GM19438 (cell line): ENCODE data around the gene RMI2.
"Not testable (repeated sequence)": the region's sequence is repeated elsewhere in the genome, so short reads cannot be mapped to it uniquely, and the experiment has no call there.

ENCODE experiments used
- ATAC-seq: cut with Tn5 transposase; IDR thresholded peaks from one replicate; pipeline ENCODE4 v1.9.1; 2021; ENCODE audit warnings: low read depth; ENCODE audit not compliant: unreplicated experiment

The RMI2 gene

DNA sequence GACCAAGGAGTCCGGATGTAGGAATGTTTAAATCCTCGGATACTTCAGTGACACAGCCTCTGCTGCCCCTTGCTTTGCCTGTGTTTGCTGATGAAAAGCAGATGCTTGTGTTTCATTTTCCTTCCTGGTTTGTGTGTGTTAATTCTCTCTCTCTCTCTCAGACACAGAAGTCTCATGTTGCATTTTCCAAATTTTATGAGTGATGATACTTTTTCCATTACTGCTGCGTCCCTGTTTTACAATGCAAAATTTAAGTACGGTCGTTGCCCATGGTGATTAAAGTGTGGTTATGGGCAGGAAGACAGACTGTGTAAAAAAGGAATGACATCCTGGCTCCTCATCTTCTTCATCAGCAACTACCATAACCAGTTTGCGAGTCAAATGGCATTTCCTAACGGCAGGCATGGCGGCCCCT, 5.7 kb downstream of the RMI2 start:
- no peak for ATAC-seq

DNA sequence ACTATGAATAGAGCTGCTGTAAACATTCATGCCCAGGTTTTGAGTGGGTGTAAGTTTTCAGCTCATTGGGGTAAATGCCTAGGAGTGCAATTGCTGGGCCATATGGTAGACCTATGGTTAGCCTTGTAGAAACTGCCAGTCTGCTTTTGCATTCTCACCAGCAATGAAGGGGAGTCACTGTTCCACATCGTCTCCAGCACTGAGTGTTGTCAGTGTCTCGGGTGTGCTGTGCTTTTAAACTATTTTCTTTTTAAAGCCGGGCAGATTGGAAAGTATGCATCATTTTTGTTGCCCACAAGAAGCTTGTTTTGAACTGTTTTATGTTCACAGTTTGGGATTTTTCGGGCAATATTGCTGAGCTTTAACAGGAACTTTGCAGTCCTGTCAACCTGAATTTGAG, 7.9 kb downstream of the RMI2 start:
- ATAC-seq = no peak

DNA sequence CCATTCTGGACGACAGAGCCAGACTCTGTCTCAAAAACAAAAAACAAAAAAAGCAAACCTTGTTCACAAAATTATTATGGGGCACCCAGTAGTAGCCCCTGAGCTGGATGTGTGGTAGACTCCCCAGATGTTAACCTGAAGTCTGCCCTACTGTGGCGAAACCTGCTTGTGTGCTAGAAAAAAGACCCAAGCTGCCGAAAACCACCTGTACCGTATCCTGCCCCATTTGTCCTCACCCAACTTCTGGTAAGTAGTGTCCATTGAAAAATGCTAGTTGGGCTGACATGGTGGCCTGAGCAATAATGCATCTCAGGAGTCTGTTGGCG, 9.1 kb downstream of the RMI2 start:
- ATAC-seq = peak; percentile 25

- ATAC-seq = peak; percentile 62
Measured at GRCh38 chr16:11354733-11355574, 9.7 kb downstream of the RMI2 start.

DNA sequence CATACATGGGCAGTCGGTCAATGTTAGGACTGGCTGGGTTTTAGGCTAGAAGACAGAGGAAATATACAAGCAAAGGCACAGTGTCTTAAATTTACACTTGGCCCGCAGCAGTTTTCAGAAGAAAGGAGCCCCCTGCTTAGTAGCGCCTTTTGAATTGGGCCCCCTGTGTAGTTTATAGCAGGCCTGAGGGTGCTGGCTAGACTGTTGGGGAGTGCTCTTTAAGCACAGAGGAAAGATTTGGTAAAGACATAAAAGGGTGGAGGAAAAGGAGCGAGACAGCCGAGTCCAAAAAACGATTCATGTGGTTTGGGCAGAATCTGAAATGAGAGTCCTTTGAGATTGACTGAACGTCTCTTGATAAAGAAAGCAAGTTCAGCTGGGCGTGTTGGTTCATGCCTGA, 10.6 kb downstream of the RMI2 start:
- no peak for ATAC-seq

DNA sequence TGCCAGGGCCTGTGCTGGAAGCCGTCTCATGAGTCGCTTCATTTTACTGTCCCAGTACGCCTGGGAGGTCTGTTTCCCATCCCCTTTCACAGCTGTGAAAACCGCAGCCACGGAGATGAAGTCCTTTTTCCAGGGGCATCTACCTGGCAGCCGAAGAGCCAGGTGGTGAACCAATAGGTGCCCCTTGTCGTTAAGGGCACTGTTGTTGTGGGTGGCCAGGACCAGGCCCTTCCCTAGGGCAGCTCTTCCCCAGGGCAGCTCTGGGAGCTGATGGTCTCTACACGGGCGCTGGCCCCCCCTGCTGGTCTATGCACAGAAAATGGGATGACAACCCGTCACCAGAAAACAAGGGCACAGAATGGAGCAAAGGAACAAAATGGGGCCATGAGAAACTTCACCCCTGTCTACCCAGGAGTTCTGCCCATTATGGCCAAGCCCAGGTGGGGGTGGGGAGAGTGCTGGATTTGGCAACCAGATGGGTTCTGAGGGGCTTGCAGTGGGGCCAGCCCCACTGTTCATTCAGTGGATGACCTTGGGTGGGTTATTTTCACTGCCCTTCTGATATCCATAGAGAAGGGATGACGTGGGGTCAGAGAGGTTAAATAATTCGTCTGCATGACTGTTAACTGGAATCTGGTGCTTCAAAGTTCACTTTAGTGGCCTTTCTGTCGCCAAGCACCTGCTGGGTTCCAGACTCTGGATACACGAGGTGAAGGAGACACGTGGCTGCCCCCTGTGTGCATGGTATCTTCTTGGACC, 11.5 kb downstream of the RMI2 start:
- ATAC-seq = no peak

DNA sequence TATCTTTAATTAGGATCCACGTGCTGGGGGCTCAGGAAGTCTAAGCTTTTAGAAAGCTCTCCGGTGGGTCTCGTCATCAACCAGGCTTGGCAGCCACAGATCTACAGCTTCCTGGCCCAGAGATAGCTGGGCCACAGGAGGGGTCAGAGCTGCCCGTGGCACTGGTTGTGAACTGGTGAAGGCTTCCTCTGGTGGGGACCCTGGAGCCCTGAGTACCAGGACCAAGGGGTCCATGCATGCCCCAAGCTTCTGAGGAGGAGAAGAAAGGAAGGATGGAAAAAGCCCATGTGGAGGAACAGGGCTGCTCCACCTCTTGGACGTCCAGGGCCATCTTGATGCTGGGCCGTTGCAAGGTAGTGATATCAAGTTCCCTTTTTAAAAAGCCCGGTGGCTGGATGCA, 13.3 kb downstream of the RMI2 start:
- ATAC-seq = no peak

DNA sequence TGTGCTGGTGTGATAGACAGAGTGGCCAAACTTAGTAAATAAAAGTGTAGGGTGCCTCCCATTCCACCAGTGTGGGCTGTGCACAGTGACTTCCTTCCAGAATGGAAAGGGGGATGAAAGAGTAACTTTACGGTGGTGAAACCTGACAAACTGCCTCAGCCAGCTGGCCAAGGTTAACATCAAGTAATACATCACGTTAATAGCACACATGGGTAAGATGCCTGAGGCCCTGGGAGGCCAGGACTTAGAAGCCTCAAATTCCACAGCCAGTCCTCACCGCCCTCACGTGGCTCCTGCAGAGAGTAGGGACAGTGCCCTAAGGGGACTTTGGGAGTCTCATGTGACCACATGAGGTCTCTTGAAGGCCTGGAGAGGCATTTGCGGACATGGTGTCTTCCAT, 14.1 kb downstream of the RMI2 start:
- ATAC-seq = no peak

- ATAC-seq = no peak
Measured at GRCh38 chr16:11360641-11361373, 15.5 kb downstream of the RMI2 start.

- peak; percentile 61 for ATAC-seq
Measured at GRCh38 chr16:11361701-11362451, 16.6 kb downstream of the RMI2 start.

DNA sequence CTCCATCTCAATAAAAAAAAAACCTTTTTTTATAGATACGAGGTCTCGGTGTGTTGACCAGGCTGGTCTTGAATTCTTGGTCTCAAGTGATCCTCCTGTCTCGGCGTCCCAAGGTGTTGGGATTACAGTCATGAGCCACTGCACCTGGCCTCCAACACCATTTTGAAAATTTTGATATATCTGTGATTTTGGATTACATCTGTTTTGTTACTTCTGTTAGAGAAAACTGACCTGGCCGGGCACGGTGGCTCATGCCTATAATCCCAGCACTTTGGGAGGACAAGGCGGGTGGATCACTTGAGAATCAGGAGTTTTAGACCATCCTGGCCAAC, 18.6 kb downstream of the RMI2 start:
- ATAC-seq = no peak

- no peak for ATAC-seq
Measured at GRCh38 chr16:11367483-11367906, 22.2 kb downstream of the RMI2 start.

GRCh38 chr16:11370084-11370931, 25.0 kb downstream of the RMI2 start:
- ATAC-seq = no peak

DNA sequence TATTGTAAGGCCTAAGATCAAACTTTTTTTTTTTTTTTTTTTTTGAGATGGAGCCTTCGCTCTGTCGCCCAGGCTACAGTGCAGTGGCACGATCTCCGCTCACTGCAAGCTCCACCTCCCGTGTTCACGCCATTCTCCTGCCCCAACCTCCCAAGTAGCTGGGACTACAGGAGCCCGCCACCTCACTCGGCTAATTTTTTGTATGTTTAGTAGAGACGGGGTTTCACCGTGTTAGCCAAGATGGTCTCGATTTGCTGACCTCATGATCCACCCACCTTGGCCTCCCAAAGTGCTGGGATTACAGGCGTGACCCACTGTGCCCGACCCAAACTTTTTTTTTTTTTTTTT, 25.6 kb downstream of the RMI2 start:
- ATAC-seq = not testable (repeated sequence)

GRCh38 chr16:11372073-11372828, 27.0 kb downstream of the RMI2 start:
- ATAC-seq = no peak

GRCh38 chr16:11372829-11373306, 27.6 kb downstream of the RMI2 start:
- ATAC-seq = no peak

- no peak for ATAC-seq
Measured at GRCh38 chr16:11374255-11374654, 29.0 kb downstream of the RMI2 start.

- ATAC-seq = no peak
Measured at GRCh38 chr16:11377154-11377553, 31.9 kb downstream of the RMI2 start.

- not testable (repeated sequence) for ATAC-seq
Measured at GRCh38 chr16:11378951-11379350, 33.7 kb downstream of the RMI2 start.
